Medulla oblongata (tissue), 1 donor: ENCODE results near the gene KCTD5.
A peak's percentile ranks its signal among the peaks of the same experiment; 100 is the strongest.

ENCODE experiments used
- DNase-seq: peaks from one replicate; pipeline ENCODE4 v3.0.0-alpha.2; 2015; ENCODE audit errors: extremely low spot score

Gene KCTD5

DNA sequence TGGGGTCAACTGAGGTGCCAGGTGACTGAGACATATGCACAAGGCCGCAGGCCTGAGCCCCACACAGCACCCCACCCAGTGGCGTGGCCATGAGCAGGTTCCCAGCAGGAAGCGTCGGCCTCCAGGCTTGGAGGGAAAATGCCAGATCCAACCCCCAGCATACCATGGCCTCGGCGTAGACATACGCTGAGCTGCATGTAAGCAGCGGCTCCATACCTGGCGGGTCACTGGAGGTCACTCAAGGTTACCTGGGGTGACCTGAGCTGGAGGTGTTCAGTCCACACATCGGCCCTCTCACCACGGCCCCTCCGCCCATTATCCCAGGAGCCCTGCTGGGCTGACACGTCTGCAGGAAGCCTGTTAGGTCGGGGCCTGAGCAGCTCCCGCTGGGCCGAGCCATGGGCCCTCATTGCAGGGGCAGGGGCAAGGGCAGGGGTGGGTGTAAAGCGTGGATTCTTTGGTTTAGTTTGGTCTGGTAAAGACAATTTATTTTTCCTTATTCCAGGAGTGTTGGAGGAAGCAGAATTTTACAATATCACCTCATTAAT, 15.2 kb downstream of the KCTD5 start:
- no peak for DNase-seq

DNA sequence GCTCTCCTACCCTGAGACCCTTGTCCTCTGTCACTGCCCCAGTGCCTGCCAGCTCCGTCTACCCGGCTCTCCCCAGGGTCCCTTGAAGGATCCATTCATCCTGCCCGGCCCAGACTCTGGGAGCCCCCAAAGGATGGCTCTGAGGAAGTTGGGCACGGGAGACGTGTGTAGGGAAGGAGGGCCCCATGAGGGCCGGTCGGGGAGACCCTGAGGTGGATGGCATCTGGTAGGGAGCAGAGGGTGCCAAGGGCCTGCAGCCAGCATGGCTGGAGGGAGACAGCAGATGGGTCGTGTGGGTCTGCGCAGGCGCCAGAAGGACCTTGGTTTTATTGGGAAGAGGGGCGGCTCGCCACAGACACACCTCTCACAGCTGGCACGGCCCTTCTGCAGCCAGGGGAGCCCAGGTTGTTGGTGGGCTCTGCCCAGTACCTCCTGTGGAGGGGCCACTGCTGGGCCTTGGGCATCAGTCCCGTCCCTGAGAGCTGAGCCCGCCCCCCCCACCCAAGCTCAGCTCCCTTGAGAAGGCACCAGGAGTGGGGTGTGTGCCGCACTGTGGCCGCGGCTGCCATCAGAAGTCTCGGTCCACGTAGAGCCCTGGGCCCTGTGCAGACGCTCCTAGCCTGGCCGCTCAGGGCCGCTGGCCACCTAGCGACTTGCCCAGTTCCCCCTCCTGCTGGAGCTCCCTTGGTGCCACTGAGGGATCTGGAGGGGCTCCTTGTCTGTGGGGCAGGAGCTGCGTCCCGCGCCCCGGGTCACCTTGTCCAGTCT, 16.0 kb downstream of the KCTD5 start:
- DNase-seq = no peak

DNA sequence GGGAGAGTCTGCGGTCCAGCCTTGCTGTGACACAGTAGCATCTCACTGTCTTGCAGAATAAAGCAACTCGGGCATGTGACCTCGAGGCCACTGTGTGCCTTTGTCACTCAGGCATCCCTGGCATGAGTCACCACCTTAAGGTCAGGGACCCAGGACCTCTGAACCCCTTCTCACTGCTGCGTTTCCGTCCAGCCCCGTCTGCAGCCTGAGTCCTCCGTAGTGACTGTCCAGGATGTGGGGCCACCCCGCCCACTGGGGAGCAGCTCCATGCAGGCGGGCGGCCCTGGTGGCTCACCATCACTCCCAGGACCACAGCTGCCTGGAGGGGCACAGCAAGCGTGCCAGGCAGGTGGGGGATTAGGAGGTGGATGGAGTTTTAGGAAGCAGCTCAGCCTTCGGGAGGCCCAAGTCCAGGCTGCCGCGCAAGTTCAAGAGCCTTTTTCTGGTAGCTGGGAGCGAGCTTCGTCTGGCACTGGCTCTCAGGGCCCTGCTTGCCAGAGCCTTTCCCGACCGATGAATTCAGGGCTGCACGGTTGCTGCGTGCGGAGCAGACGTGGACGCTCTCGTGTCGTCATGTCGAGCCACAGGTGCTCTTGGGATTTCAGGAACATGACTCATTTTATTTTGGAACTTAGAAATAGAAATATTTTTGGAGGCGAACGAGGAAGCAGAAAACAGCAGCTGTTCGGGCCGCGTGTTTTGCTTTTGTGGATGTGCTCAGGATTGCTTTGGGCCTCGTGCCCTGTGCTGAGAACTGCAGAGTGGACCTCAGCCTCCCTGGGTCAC, 16.8 kb downstream of the KCTD5 start:
- no peak for DNase-seq

DNA sequence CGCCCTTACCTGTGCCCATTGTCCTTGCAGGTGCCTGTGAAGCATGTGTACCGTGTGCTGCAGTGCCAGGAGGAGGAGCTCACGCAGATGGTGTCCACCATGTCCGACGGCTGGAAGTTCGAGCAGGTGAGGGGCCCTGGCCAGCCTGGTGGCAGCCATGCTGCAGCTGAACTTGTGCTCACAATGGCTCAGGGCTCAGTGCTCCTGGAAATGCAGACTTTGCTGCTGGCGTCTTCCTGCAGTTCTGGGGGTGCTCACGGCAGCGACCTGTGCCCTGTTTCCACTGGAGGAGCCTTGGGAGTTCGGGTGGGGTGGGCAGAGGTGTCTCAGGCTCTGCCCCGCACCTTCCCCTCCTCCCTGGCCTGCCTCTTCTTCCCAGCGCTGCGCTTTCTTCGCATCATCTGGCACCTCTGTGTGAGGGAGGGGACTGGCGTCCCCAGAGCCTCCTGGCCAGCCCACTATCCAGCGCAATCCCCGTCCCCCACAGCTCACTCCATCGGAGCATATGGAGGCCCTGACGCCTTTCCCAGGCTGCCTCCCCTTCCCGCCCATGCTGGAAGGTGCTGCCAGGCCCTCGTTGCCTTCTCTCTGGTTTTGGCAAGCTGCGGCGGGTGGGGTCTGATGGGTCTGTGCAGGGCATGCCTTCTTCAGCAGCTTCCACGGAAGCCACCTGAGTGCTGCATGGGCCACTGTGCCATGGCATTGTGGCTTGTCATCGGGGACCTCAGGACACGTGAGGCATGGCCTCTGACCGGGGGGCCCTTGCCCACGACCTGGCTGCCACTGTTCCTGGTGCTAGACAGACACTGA, 17.7 kb downstream of the KCTD5 start:
- DNase-seq = no peak

DNA sequence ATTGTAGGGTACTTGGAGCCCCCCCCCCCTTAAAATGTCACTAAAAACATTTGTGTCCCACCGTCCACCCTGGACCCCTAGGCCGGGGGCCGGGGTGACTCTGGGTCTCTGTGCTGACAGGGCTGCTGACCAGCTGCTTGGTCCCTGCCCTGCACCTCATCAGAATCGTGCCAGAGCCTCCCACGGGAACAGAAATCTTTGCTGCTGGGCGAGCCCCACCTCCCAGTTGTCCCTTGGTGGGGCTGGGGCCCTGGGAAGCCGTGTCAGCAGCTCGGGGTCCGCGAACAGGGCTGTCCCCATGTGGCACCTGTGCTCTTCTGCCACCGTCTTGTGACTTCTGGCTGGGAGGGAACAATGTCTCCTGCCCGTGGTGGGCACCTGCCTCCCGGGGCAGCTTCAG, 18.5 kb downstream of the KCTD5 start:
- DNase-seq = no peak

DNA sequence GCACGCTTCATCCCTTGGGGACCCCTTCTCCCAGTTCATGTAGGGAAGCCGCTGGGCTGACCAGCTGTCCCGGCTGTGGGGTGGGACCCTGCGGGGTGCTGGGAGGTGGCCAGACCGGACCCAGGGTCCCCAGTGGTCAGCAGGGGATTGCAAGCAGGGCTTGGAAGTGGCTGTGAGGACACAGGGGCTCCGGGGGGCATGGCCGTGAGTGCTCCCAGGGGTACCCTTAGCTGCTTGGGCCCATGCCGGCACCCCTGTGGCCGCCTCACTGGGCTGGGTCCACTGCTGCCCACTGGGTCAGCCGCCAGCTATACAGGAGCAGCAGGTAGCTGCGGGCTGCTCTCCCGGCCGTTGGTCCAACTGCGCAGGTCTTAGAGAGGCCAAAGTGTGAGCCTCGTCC, 18.9 kb downstream of the KCTD5 start:
- DNase-seq = no peak

DNA sequence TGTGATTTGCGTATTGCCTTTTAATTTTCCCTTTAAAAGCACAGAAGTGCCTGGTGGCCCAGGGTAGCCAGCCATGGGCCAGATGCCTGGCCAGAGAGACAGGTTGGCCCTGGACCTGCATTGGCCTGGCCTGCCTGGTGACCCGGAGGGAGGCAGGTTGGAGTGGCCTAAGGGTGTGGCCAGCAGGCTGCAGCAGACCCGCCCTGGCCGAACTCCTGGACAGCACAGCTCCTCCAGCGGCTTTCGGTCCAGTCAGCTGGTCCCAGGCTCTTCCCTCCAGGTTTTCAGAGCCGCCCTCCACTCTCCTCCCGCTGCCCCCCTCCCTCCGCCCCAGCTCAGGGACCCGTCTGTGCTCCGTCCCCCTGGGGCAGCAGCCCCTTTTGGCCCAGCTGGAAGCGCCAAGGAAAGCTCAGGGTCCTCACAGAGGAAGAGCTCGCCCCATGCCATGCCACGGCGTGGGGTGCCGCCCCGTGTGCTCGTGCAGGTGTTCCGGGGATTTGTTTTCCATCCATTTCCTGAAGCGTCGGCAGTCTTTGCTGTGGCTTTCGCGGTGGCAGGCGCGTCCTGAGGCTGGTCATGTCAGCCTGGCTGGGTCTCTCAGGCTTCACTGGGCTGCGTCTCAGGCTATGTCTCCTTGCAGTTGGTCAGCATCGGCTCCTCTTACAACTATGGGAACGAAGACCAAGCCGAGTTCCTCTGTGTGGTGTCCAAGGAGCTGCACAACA, 19.6 kb downstream of the KCTD5 start:
- DNase-seq = no peak

DNA sequence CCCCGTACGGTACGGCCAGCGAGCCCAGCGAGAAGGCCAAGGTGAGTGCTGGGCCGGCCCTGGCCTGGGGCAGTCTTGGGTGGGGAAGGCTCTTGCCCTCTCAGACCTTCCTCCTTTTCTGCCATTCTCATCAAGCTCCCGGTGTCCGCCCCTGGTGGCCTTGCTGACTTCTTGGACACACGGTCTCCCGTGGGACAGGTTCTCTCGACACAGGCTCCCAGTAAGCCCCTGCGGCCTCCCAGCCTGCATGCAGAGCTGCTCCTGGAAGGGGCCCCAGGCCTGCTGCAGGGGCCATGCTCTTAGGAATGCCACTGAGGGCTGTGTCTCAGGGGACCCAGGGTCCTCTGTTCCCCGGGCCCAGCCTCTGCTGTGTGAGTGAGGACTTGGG, 20.1 kb downstream of the KCTD5 start:
- DNase-seq = no peak

DNA sequence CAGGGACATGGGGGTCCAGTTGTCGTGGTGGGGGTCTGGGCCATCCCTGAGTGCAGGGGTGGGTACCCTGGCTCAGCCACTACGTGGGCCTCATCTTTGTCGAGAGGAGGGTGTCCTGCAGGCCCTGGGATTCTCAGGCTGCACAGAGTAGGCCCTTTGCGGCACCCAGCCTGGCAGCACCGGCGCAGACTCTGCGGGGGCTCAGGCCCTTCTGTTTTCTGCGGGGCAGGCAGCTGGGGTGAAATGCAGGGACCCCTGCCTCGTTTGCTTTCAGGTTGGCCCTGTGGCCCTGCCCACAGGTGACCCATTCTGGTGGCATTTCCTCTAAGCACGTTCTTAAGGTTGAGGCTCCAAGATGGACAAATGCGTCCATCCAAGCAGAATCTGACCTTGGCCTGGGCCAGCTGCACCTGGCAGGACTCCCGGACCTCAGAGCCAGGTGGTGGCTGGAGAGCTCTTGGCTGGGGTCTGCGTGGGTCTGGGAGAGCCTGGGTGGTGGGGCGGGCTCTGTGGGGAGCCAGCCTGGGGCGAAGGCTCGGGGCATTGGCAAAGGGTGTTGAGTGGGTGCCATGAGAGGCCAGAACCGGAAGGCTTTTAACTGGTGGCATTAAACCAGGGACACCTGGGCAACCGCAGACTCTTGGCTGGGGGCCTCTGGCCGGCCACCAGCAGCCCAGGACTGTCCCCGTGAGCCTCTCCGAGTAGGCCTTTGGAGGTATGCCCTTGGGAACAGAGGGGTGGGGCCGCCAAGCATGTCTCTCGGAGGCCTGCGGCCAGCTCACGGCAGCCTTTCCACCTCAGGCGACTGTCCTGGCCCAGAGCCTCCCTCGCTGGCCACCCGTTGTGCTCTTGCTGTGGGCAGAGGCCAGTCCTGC, 20.8 kb downstream of the KCTD5 start:
- DNase-seq = peak; percentile 56

DNA sequence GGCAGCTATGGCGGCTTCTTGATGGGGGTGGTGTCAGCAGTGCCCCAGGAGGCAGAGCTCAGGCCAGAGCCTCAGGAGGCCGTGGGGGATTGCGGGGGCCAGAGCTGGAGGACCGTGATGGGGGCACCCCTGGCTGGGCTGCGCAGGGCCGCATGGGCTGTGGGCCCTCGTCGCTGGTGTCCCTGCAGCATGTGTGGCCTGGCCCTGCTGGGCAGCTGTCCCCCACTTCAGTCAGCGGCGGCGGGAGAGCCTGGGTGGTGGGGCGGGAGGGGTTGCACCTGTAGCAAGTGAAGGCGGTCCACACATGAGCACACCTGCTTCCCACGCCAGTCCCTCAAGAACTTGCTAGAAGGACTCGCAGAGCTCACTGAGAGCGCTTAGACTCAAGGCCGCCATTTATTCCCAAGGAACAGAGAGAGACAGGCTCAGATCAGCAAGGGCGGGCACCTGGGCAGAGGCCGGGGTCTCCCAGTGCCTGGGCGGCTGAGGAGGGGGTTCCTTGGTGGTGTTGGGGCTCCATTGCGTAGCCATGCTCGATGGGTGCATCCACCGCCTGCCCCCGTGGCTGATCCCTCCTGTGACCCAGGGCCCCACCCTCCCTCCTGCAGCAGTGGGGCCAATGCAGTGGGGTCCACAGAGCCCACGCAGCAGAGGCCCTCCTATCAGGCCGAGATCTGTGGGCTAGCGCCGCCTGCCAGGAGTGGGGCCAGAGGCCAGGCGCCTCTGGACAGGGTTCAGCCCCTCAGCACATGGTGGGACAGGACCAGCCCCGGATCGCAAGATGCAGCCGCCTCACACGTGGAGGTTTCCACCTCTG, 22.1 kb downstream of the KCTD5 start:
- DNase-seq = no peak

DNA sequence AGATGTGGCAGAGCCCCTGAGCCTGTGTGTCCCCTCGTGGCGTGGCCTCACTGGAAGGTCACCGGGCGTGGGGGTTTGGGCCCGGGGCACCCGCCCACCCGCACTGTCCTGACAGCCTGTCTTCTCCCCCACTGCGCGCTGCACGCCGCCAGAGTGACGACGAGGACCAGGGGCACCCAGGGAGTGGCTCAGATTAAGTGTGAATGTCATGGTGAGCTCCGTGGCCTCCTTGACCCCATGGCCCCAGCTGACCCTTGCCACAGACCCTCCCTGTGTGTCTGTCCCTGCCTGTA, 22.6 kb downstream of the KCTD5 start:
- no peak for DNase-seq

DNA sequence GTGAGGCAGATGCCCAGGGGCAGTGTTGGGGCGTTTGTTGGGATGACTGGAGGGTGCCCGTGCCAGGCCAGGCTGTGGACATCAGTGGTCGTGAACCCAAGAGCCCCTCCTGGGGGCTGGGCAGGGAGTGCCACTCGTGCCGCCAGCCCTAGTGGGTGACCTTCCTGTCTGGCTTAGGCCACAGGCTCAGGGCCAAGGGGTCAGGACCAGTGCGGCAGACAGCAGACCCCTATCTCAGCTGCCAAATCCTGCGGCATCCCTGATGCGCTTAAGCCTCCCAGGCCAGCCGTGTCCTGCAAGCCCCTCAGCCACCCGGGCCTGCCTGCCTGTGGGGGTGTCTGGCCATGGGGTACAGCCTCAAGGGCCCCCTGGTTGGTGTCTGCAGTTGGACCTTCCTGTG, 23.0 kb downstream of the KCTD5 start:
- no peak for DNase-seq

DNA sequence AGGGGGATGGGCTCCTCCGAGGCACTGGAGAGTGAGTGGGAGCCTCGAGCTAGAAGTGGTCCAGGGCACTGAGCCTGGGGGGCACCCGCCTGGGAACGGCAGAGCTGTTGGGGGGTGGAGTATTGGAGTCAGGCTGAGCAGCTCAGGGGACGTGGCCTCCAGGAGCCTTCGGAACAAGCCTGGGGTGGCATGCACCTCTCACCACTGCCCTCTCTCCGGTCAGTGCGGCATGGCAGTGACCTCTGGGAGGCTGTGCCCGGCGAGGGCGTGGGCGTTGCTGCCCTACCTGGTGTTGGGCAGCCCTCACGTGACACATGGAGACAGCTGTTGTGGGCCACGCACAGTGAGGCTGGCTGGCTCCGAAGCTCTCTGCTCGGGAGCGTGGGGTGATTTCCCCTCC, 23.8 kb downstream of the KCTD5 start:
- no peak for DNase-seq

DNA sequence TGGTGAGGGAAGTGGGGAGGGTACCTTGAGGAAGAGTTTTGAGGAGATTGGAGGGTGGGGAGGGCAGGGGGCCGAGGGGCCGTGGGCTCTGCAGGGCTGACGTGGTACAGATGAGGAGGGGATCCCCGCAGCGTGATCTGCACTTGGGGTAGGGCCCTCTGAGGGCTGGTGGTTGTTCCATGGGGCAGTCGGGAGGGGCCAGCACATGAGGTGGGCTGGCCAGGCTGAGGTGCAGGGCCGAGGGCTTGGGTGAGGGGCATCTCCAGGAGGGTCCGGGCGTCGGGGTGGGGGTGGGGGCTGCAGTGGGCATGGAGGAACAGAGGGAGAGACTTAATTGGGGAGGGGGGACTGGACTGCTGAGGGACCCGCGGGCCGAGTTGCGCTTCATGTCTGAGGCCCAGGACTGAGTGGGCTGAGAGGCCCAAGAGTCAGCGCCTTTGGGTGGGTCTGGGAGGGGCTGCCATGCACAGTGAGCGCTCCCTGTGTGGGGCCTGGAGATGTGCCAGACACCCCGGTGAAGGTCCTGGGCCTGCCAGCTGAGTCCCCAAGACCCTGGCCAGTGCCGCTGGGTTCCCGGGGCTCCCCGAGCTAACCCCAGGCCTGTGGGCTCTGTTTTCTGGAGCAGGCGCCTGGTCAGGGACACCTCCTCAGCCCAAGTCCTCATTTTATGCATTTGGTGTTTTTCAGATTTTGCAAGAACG, 24.4 kb downstream of the KCTD5 start:
- no peak for DNase-seq

DNA sequence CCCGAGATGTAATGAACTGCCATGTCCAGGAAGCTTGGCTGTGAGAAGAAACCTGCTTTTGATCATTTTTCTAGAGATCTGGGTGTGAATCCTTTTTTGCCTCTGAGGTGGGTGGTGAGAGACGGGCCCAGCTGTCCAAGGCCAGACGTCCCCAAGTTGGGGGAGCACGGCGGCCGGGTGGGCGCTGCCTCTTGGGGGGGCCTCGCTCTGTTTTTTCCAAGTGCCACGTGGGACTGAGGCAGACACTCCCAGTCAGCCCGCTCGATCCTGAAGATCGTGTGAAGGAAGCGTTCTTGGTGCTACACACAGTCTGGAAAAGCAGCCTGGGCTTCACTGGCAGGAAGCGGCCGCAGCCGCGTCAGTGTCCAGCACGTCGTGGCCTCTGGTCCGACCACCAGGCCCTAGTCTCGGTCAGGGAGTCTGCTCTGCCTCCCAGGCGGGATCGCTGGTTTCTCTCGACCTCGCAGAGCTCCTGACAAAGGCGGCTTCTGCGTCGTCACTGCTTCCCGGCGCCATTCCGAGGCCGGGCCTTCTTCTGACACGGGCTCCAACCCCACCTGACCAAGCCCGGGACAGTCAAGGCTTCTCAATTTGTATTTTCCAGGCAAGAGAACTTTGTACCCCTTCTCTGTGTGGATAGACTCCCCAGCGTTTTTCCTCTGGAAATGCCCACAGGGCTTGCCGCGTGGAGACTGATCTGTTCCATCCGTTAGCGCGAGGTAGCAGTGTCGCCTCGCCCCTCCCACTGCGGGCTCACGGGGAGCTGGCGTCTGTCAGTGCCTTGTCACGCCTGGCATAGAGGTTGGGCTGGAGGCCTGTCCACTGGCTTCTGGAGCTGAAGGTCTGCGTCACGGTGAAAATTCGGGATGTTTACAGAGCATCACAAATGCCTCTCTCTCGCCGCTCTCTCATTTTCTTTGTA, 25.3 kb downstream of the KCTD5 start:
- no peak for DNase-seq

DNA sequence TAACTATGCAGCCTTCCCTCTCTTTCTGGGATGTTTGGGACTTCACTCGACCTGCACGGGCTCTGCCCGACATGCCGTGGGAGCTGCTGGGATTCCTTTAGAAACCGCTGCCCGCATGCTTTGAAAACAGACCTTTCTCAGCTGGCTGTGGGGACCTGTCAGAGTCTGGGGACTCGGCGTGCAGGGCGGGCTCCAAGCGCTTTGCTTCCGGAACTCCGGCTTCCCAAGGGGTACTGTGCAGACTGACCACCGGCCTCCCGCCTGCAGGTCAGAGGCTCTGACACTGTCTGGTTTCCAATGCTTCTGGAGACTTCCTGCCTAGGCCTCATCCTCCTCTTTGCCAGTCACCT, 25.9 kb downstream of the KCTD5 start:
- DNase-seq = no peak

DNA sequence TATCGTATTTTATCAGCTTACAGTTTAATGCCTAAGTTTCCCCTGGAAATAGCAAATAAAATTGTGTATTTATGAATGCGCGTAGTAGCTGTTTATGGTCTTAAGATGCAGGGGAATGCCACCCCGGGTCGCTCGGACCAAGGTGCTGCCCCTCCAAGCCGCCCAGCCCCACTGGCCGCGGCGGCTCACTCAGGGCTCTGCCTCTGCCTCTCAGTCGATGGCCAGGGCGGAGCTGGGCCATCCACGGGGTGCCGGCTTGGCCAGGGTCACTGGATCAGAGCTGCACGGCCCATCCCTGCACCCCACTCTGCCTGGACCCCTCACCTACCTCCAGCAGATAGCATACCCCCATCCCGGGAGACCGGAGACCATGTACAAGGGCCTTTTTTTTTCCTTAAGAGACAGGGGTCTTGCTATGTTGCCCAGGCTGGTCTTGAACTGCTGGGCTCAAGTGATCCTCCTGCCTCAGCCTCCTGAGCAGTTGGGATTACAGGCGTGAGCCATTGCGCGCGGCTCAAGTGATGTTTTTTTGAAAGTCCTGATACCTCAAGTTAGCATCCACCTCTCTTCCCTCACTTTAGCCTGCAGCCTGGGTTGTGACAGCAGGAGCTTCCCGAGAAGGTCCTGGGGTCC, 26.7 kb downstream of the KCTD5 start:
- DNase-seq = no peak

DNA sequence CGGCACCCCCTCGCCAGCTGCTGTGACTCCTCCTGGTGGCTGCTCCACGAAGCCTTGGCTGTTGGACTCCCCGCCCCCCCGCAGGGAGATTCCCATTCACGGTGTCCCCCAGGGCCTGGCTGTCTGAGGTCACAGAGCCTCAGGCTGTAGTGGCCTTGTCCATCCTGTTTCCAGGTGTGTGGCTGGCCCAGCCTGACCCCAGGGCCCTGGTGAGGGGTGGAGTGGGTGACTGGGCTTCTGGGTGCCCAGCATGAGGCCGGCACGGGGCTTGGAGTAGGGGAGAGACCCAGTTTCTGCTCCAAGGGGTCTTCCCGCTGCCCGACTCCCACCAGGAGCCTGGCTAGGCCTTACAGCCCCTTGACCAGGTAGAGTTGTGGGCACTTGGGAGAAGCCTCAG, 27.3 kb downstream of the KCTD5 start:
- DNase-seq = no peak
